OCI-LY3 (cell line): ENCODE data around the gene SLC50A1.

Experiments
- H2AFZ ChIP-seq: fragments of 200-600, 300-600 bp; shearing (Covaris generic); 2 replicates; pipeline ENCODE4 v1.6.0; 2014; ENCODE audit warnings: antibody characterized with exemption, low read depth, low read length
- H3K27ac ChIP-seq: fragments of 200-600, 300-600 bp; sonication (generic); 2 replicates; pipeline ENCODE4 v1.5.1; 2014; ENCODE audit warnings: mild to moderate bottlenecking, low read length, moderate library complexity, mixed read lengths
- H3K27me3 ChIP-seq: fragments of 200-600, 300-600 bp; sonication (generic); 2 replicates; pipeline ENCODE4 v1.6.1; 2014; ENCODE audit warnings: low read depth, low read length, mixed read lengths
- H3K36me3 ChIP-seq: fragments of 200-600, 300-600 bp; sonication (generic); replicated peaks from 2 replicates; pipeline ENCODE3; 2014; ENCODE audit warnings: low read depth, low read length, mixed read lengths
- H3K4me1 ChIP-seq: fragments of 300-600, 200-600 bp; sonication (generic); 2 replicates; pipeline ENCODE4 v1.6.1; 2014; ENCODE audit warnings: low read length, mixed read lengths
- H3K4me2 ChIP-seq: fragments of 200-600, 300-600 bp; sonication (generic); 2 replicates; pipeline ENCODE4 v1.6.1; 2014; ENCODE audit warnings: low read length, mixed read lengths
- H3K4me3 ChIP-seq: fragments of 300-600, 200-600 bp; sonication (generic); 2 replicates; pipeline ENCODE4 v1.5.1; 2014; ENCODE audit warnings: antibody characterized with exemption, mild to moderate bottlenecking, low read length, moderate library complexity
- H3K79me2 ChIP-seq: fragments of 300-600, 200-600 bp; shearing (Covaris generic); 2 replicates; pipeline ENCODE4 v1.6.1; 2014; ENCODE audit warnings: mild to moderate bottlenecking, low read length, mixed read lengths
- H3K9ac ChIP-seq: fragments of 300-600, 200-600 bp; shearing (Covaris generic); 2 replicates; pipeline ENCODE4 v1.6.0; 2014; ENCODE audit warnings: mild to moderate bottlenecking, low read length, moderate library complexity
- H3K9me3 ChIP-seq: fragments of 200-600, 300-600 bp; shearing (Covaris generic); 2 replicates; pipeline ENCODE4 v1.6.1; 2014; ENCODE audit warnings: low read length, mixed read lengths; ENCODE audit not compliant: insufficient read depth
- H4K20me1 ChIP-seq: fragments of 200-600, 300-600 bp; sonication (generic); 2 replicates; pipeline ENCODE4 v1.6.1; 2016; ENCODE audit warnings: low read length, mixed read lengths; ENCODE audit not compliant: insufficient read depth
- EZH2phosphoT487 ChIP-seq: fragments of 200-600 bp; shearing (Covaris generic); IDR thresholded peaks from 2 replicates; pipeline ENCODE4 v1.6.1; 2018; ENCODE audit warnings: antibody characterized with exemption, mixed run types, low read depth
- TF ChIP-seq, protein P1 (sequence below): fragments of 200-600, 300-600 bp; sonication (generic); IDR thresholded peaks from 2 replicates; pipeline ENCODE4 v1.5.1; 2014; ENCODE audit warnings: antibody characterized with exemption, low read length, low read depth

SLC50A1 gene

DNA sequence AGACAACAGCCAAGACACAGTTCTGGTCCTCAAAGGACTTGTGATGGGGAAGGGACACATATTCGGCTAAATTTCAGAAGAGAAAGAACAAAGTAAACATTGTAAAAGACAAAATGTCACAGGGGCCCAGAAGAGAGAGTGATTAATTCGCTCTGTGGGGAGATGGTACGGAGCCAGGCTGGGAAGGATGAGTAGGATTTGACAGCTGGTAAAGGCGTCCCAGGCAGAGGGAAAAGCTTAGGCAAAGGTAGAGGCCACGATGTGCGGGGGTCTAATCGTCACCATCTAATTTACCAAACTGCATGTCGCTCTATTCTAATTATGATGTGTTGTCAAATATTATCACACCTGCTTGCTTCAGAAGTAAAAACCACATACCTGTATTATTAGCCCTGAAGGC, 25.3 kb upstream of the SLC50A1 start:
- no peak overlapping the region for H3K4me2 ChIP-seq
- H3K9me3 ChIP-seq: no peaks in the 10 kb centered on the region
- no peaks in the 10 kb centered on the region for H4K20me1 ChIP-seq
- TF ChIP-seq, protein P1, sequence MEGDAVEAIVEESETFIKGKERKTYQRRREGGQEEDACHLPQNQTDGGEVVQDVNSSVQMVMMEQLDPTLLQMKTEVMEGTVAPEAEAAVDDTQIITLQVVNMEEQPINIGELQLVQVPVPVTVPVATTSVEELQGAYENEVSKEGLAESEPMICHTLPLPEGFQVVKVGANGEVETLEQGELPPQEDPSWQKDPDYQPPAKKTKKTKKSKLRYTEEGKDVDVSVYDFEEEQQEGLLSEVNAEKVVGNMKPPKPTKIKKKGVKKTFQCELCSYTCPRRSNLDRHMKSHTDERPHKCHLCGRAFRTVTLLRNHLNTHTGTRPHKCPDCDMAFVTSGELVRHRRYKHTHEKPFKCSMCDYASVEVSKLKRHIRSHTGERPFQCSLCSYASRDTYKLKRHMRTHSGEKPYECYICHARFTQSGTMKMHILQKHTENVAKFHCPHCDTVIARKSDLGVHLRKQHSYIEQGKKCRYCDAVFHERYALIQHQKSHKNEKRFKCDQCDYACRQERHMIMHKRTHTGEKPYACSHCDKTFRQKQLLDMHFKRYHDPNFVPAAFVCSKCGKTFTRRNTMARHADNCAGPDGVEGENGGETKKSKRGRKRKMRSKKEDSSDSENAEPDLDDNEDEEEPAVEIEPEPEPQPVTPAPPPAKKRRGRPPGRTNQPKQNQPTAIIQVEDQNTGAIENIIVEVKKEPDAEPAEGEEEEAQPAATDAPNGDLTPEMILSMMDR: no peak
- TF ChIP-seq EZH2phosphoT487: no peak
- H3K4me1 ChIP-seq: 0 out of 2 replicates have a peak, but pooled peaks cover 4% of the 10 kb centered on the region
- H3K36me3 ChIP-seq: no peaks in the 10 kb centered on the region
- H3K27ac ChIP-seq: no peak overlapping the region
- H3K4me3 ChIP-seq: no peak overlapping the region
- H3K79me2 ChIP-seq: no peaks in the 10 kb centered on the region
- peaks cover 13% of the 10 kb centered on the region; the same call in 1 of the 2 replicates for H3K27me3 ChIP-seq
- no peak overlapping the region for H3K9ac ChIP-seq
- no peak overlapping the region for H2AFZ ChIP-seq

- Histone ChIP-seq H3K79me2 (no peaks in the 10 kb centered on the region), H3K4me1 (0 out of 2 replicates have a peak, but pooled peaks cover 4% of the 10 kb centered on the region), H3K27ac (no peak overlapping the region), H3K36me3 (no peaks in the 10 kb centered on the region), H2AFZ (no peak overlapping the region), H3K4me3 (no peak overlapping the region), H3K9me3 (no peaks in the 10 kb centered on the region), H3K9ac (no peak overlapping the region), H4K20me1 (no peaks in the 10 kb centered on the region), H3K4me2 (no peak overlapping the region), H3K27me3 (peaks cover 13% of the 10 kb centered on the region; the same call in 1 of the 2 replicates)
- no peak for TF ChIP-seq EZH2phosphoT487
- TF ChIP-seq, protein P1: no peak
These were observed 24.8 kb upstream of the SLC50A1 start for GRCh38 chr1:155110826-155111225.

- H3K79me2 ChIP-seq: no peaks in the 10 kb centered on the region
- no peaks in the 10 kb centered on the region for H3K9me3 ChIP-seq
- no peak overlapping the region for H3K9ac ChIP-seq
- no peak overlapping the region for H3K27ac ChIP-seq
- peaks cover 10% of the 10 kb centered on the region for H3K4me1 ChIP-seq
- no peaks in the 10 kb centered on the region for H3K36me3 ChIP-seq
- no peaks in the 10 kb centered on the region for H4K20me1 ChIP-seq
- no peak overlapping the region for H3K4me2 ChIP-seq
- no peak overlapping the region; the same call in 1 of the 2 replicates for H2AFZ ChIP-seq
- no peak overlapping the region for H3K4me3 ChIP-seq
- no peak for TF ChIP-seq EZH2phosphoT487
- TF ChIP-seq, protein P1: no peak
- H3K27me3 ChIP-seq: peaks cover 16% of the 10 kb centered on the region
These were observed 22.1 kb upstream of the SLC50A1 start for GRCh38 chr1:155113450-155113980.

DNA sequence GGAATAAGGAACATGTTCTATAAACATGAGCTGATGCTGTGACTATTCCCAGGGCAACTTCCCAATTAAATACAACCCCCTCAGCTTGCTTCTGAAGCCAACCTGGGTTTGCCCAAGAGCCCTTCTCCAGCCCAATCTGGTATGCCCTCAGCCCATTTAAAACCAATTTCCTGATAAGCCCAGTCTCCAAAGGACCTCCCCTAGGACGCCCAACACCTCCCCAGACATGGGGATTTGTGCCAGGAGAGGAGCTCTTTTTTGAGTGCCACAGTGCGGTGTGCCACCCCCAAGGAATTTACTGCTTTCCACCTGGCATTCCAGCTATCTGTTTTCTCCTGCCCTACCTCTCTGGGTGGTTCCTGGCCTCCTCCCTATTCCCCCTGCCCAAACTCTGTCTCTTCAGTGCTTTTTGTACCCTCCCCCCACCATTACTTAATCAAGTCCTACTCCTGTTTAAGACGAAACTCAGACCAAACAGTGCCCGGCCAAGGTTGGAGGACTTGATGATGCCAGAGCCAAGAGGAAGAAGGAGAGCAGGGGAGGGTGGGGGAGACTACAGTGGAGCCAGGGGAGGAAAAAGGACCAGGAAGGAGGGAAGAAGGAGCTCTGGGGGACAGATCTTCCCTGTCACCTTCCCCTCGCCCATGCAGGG, 19.4 kb upstream of the SLC50A1 start:
- no peaks in the 10 kb centered on the region for H4K20me1 ChIP-seq
- TF ChIP-seq, protein P1: no peak
- peaks cover 34% of the 10 kb centered on the region for H3K27me3 ChIP-seq
- no peak overlapping the region for H3K27ac ChIP-seq
- H3K79me2 ChIP-seq: no peaks in the 10 kb centered on the region
- H3K9ac ChIP-seq: no peak overlapping the region
- no peaks in the 10 kb centered on the region for H3K9me3 ChIP-seq
- H2AFZ ChIP-seq: no peak overlapping the region
- H3K4me1 ChIP-seq: peaks cover 12% of the 10 kb centered on the region
- no peak overlapping the region for H3K4me3 ChIP-seq
- no peak overlapping the region for H3K4me2 ChIP-seq
- no peaks in the 10 kb centered on the region for H3K36me3 ChIP-seq
